Caco-2 (cell line): Measurements from ENCODE around the gene MAGI1. TPM values are rescaled to one million over a fixed set of nuclear protein-coding genes. Genes with fewer than 3 reads are reported as not detected.

Experiments
- BruUV-seq: library from RNA; stranded (reverse); fragments of 400-500 nt; replicated peaks from 2 replicates; lab custom pipeline; 2021; lab: Mats Ljungman, UMichigan
- CTCF ChIA-PET: fragments of 300-600 bp; sonication (Branson Sonifier 250); formaldehyde crosslinking; loops from one replicate; lab custom pipeline; 2022; ENCODE audit warnings: antibody characterized with exemption; lab: Charles Lee
- POLR2A ChIA-PET: fragments of 300-600 bp; sonication (Branson Sonifier 250); formaldehyde crosslinking; loops from one replicate; lab custom pipeline; 2022; ENCODE audit warnings: antibody characterized with exemption; lab: Charles Lee
- DNase-seq, 2 experiments: peaks; one replicate each; pipeline versions ENCODE4 v3.0.0 to v3.0.0-alpha.2; 2020 to 2022
- H3K27me3 ChIP-seq: replicated peaks from 2 replicates; pipeline ENCODE4 v1.6.0; 2011; ENCODE audit warnings: low read length; ENCODE audit not compliant: control insufficient read depth, insufficient read depth
- H3K36me3 ChIP-seq: 2 replicates; pipeline ENCODE4 v1.5.1; 2011; ENCODE audit warnings: low read length; ENCODE audit not compliant: control insufficient read depth, insufficient read depth
- H3K4me1 ChIP-seq: fragments of 250-450 bp; sonication (Bioruptor Pico); 2 replicates; pipeline ENCODE4 v1.5.1; 2020; ENCODE audit warnings: mild to moderate bottlenecking
- H3K4me3 ChIP-seq: 2 replicates; pipeline ENCODE4 v1.5.1; 2011; ENCODE audit warnings: low read depth, mild to moderate bottlenecking, control low read depth, low read length
- H3K9me3 ChIP-seq: fragments of 250-450 bp; sonication (Bioruptor Pico); 2 replicates; pipeline ENCODE4 v1.5.1; 2020; ENCODE audit warnings: mild to moderate bottlenecking, moderate library complexity
- H3K27ac Mint-ChIP-seq: one replicate; pipeline ENCODE4 v1.8.0; 2022; ENCODE audit warnings: mixed read lengths; ENCODE audit not compliant: unreplicated experiment
- H3K27me3 Mint-ChIP-seq: one replicate; pipeline ENCODE4 v1.8.0; 2022; ENCODE audit warnings: mixed read lengths; ENCODE audit not compliant: insufficient read depth, unreplicated experiment
- H3K36me3 Mint-ChIP-seq: one replicate; pipeline ENCODE4 v1.8.0; 2022; ENCODE audit warnings: mild to moderate bottlenecking, mixed read lengths; ENCODE audit not compliant: insufficient read depth, unreplicated experiment
- H3K4me1 Mint-ChIP-seq: one replicate; pipeline ENCODE4 v1.8.0; 2022; ENCODE audit warnings: low read depth, mixed read lengths; ENCODE audit not compliant: unreplicated experiment
- H3K4me3 Mint-ChIP-seq: one replicate; pipeline ENCODE4 v1.8.0; 2022; ENCODE audit warnings: mild to moderate bottlenecking, moderate library complexity, mixed read lengths; ENCODE audit not compliant: unreplicated experiment
- H3K9me3 Mint-ChIP-seq: one replicate; pipeline ENCODE4 v1.8.0; 2022; ENCODE audit warnings: mixed read lengths; ENCODE audit not compliant: unreplicated experiment
- CTCF ChIP-seq, 2 experiments: fragments of 200-600 bp in 1 of 2; IDR thresholded peaks; 1 replicate in 1 of 2; 2 replicates in 1 of 2; pipeline versions ENCODE4 v1.5.1 to v1.8.0; 2011 to 2022; ENCODE audit warnings: antibody characterized with exemption in 1 of 2, control low read depth in 1 of 2, inconsistent platforms in 1 of 2, low read depth in 1 of 2, low read length in 1 of 2, mild to moderate bottlenecking in 1 of 2, moderate library complexity in 1 of 2; ENCODE audit not compliant: insufficient read depth in 1 of 2, severe bottlenecking in 1 of 2, unreplicated experiment in 1 of 2
- intact Hi-C: fragments of 100-400 bp; cut with micrococcal nuclease; formaldehyde crosslinking; loops from one replicate; pipeline ENCODE4 v1.10.0; 2022; ENCODE audit not compliant: unreplicated experiment
- total RNA-seq: library from RNA; stranded (reverse); gene quantifications from 2 replicates; pipeline ENCODE4 v1.2.3, GENCODE V29; 2022

Gene MAGI1
- total RNA-seq, 1 experiment from 2014 or later, result 64.9 TPM

- no peak overlapping the region for H3K4me3 Mint-ChIP-seq
- CTCF ChIA-PET, result no interaction called here
Measured at GRCh38 chr3:65445573-65446169, 593.0 kb downstream of the MAGI1 start.

GRCh38 chr3:65444447-65444815, 594.3 kb downstream of the MAGI1 start:
- H3K27me3 ChIP-seq, result no peaks in the 10 kb centered on the region
- Mint-ChIP-seq H3K27ac (no peak overlapping the region), H3K4me3 (no peak overlapping the region), H3K4me1 (no peaks in the 10 kb centered on the region), H3K36me3 (no peaks in the 10 kb centered on the region), H3K27me3 (no peaks in the 10 kb centered on the region), H3K9me3 (no peaks in the 10 kb centered on the region)
- no peak overlapping the region for H3K4me3 ChIP-seq
- DNase-seq, result no peak
- BruUV-seq, result no TSS peak
- H3K4me1 ChIP-seq, result no peaks in the 10 kb centered on the region
- TF ChIP-seq CTCF (IDR thresholded peaks at IDR 0.05; ENCODE audit: insufficient read depth in 1 of 2, low read depth in 1 of 2, low read length in 1 of 2, severe bottlenecking in 1 of 2, unreplicated experiment in 1 of 2), result no peak
- intact Hi-C loops, result no loop called here
- no peaks in the 10 kb centered on the region; the same call in 1 of the 2 replicates for H3K36me3 ChIP-seq
- POLR2A ChIA-PET, result no interaction called here
- CTCF ChIA-PET, result no interaction called here
- no peaks in the 10 kb centered on the region for H3K9me3 ChIP-seq

More at GRCh38 chr3:65445573-65446169, 593.0 kb downstream of the MAGI1 start:
- no peak overlapping the region for H3K4me3 ChIP-seq
- no peak overlapping the region for H3K27ac Mint-ChIP-seq
- H3K36me3 ChIP-seq, result no peaks in the 10 kb centered on the region; the same call in 1 of the 2 replicates
- no peaks in the 10 kb centered on the region for H3K27me3 Mint-ChIP-seq
- DNase-seq, result no peak
- no peaks in the 10 kb centered on the region for H3K4me1 ChIP-seq
- TF ChIP-seq CTCF (IDR thresholded peaks at IDR 0.05; ENCODE audit: insufficient read depth in 1 of 2, low read depth in 1 of 2, low read length in 1 of 2, severe bottlenecking in 1 of 2, unreplicated experiment in 1 of 2), result no peak
- POLR2A ChIA-PET, result no interaction called here
- no TSS peak for BruUV-seq
- H3K9me3 ChIP-seq, result no peaks in the 10 kb centered on the region
- intact Hi-C loops, result no loop called here
- H3K4me1 Mint-ChIP-seq, result no peaks in the 10 kb centered on the region
- H3K27me3 ChIP-seq, result no peaks in the 10 kb centered on the region
- peaks cover 7% of the 10 kb centered on the region for H3K36me3 Mint-ChIP-seq
- H3K9me3 Mint-ChIP-seq, result no peaks in the 10 kb centered on the region

DNA sequence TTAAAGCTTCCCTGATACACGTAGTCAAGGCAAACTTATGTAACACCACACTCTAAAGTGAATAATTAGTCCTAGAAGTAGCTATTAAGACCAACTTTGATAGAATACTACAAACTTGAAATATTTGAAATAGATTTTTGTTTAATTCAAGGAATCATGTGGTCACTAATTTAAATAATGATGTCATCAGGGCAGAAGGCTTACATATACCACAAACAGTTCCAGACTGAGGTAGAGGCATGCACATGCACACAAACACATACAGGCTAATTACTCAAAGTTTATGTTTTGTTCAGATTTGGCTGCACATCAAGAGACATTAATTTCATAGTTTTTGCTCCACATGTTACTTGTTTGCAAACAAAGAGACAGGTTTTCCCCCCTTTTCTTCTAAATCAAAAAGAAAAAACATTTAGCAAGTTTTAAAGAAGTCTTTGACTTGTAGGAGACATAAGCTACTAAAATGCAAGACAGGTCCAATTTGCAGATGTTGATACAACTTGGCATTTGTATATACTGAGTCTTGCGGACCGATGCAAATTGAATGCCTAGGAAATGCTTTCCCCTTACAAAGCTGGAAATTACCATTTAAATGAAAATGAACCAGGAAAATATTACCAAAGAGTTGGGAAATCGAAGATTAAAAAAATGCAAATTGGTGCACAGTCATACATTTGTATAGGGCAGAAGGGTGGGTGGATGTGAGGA, 594.8 kb downstream of the MAGI1 start:
- Mint-ChIP-seq H3K4me1 (no peaks in the 10 kb centered on the region), H3K9me3 (no peaks in the 10 kb centered on the region), H3K4me3 (no peak overlapping the region), H3K27me3 (no peaks in the 10 kb centered on the region), H3K27ac (no peak overlapping the region), H3K36me3 (no peaks in the 10 kb centered on the region)
- no peak for DNase-seq
- intact Hi-C loops, result no loop called here
- POLR2A ChIA-PET, result interaction anchor here (0.6 kb wide), 1 partner anchor 304 kb away, joined by 3 read pairs; no protein-coding TSS in a partner anchor
- H3K4me1 ChIP-seq, result no peaks in the 10 kb centered on the region
- no TSS peak for BruUV-seq
- H3K36me3 ChIP-seq, result no peaks in the 10 kb centered on the region; the same call in 1 of the 2 replicates
- no peaks in the 10 kb centered on the region for H3K27me3 ChIP-seq
- CTCF ChIA-PET, result no interaction called here
- H3K4me3 ChIP-seq, result no peak overlapping the region
- H3K9me3 ChIP-seq, result no peaks in the 10 kb centered on the region
- no peak for TF ChIP-seq CTCF (IDR thresholded peaks at IDR 0.05; ENCODE audit: insufficient read depth in 1 of 2, low read depth in 1 of 2, low read length in 1 of 2, severe bottlenecking in 1 of 2, unreplicated experiment in 1 of 2)
